GM19099 (cell line): ENCODE results near the gene TTC3.

Source experiments
- POLR2A ChIP-seq: IDR thresholded peaks from 3 replicates; pipeline ENCODE4 v1.6.1; 2011; ENCODE audit warnings: low read depth; ENCODE audit not compliant: insufficient read length; ENCODE audit errors: extremely low read depth

The TTC3 gene

GRCh38 chr21:37047079-37047478, 26.0 kb upstream of the TTC3 start:
- TF ChIP-seq POLR2A: no peak

GRCh38 chr21:37055271-37055855, 17.7 kb upstream of the TTC3 start:
- TF ChIP-seq POLR2A: no peak

- TF ChIP-seq POLR2A: no peak
Observed at GRCh38 chr21:37057614-37058013, 15.4 kb upstream of the TTC3 start.

GRCh38 chr21:37058261-37058660, 14.8 kb upstream of the TTC3 start:
- no peak for TF ChIP-seq POLR2A

- TF ChIP-seq POLR2A: no peak
Observed at GRCh38 chr21:37059181-37059580, 13.9 kb upstream of the TTC3 start.

GRCh38 chr21:37060296-37060695, 12.8 kb upstream of the TTC3 start:
- no peak for TF ChIP-seq POLR2A

- no peak for TF ChIP-seq POLR2A
Observed at GRCh38 chr21:37061926-37062592, 11.0 kb upstream of the TTC3 start.

GRCh38 chr21:37062593-37062935, 10.5 kb upstream of the TTC3 start:
- no peak for TF ChIP-seq POLR2A

- TF ChIP-seq POLR2A: no peak
Observed at GRCh38 chr21:37063433-37063832, 9.6 kb upstream of the TTC3 start.

GRCh38 chr21:37064841-37065240, 8.2 kb upstream of the TTC3 start:
- TF ChIP-seq POLR2A: no peak

GRCh38 chr21:37065561-37066177, 7.4 kb upstream of the TTC3 start:
- no peak for TF ChIP-seq POLR2A

- no peak for TF ChIP-seq POLR2A
Observed at GRCh38 chr21:37071561-37072273, 1.3 kb upstream of the TTC3 start.

- TF ChIP-seq POLR2A: no peak
Observed at GRCh38 chr21:37072274-37072987, 623 bp upstream of the TTC3 start.

GRCh38 chr21:37073417-37074196, 553 bp downstream of the TTC3 start:
- TF ChIP-seq POLR2A: no peak

GRCh38 chr21:37074197-37074510, 1.1 kb downstream of the TTC3 start:
- TF ChIP-seq POLR2A: no peak

- no peak for TF ChIP-seq POLR2A
Observed at GRCh38 chr21:37074546-37074945, 1.5 kb downstream of the TTC3 start.
